Prostate gland (tissue), 2 donors: ENCODE measurements around the gene LGALS9. TPM values are rescaled to one million over a fixed set of nuclear protein-coding genes. Genes with fewer than 3 reads are reported as not detected.
"Not testable (repeated sequence)": the region's sequence is repeated elsewhere in the genome, so short reads cannot be mapped to it uniquely, and the experiment has no call there.

Source experiments
- DNase-seq: peaks from one replicate; pipeline ENCODE4 v3.0.0-alpha.2; 2019; ENCODE audit warnings: low spot score
- H3K27ac ChIP-seq, 2 donors: fragments of 200-600 bp; sonication (generic); 2 replicates each; pipeline ENCODE4 v1.5.1; 2017 to 2019
- H3K27me3 ChIP-seq: fragments of 200-600 bp; sonication (generic); replicated peaks from 2 replicates; pipeline ENCODE4 v1.5.1; 2019; ENCODE audit not compliant: insufficient read depth
- H3K36me3 ChIP-seq, 2 donors: fragments of 200-600 bp; sonication (generic); 1 replicate in 1 of 2; 2 replicates in 1 of 2; pipeline versions ENCODE4 v1.5.1 to v1.8.1; 2017 to 2019
- H3K4me1 ChIP-seq: fragments of 200-600 bp; sonication (generic); replicated peaks from 2 replicates; pipeline ENCODE4 v1.5.1; 2019
- H3K4me3 ChIP-seq, 2 donors: fragments of 200-600 bp; sonication (generic); 2 replicates each; pipeline ENCODE4 v1.5.1; 2017 to 2019
- H3K9me3 ChIP-seq: fragments of 200-600 bp; sonication (generic); 2 replicates; pipeline ENCODE4 v1.5.1; 2017
- POLR2A ChIP-seq: fragments of 450-650 bp; IDR thresholded peaks from one replicate; pipeline ENCODE4 v1.6.1; 2016; ENCODE audit warnings: antibody characterized with exemption, mild to moderate bottlenecking
- POLR2AphosphoS5 ChIP-seq: sonication (generic); formaldehyde crosslinking; IDR thresholded peaks from one replicate; pipeline ENCODE4 v1.6.1; 2017; ENCODE audit warnings: antibody characterized with exemption
- WGBS: methylation state at CpG from one replicate; pipeline ENCODE4 v1.1.5; 2018; 5-methylcytosine and 5-hydroxymethylcytosine counted together
- intact Hi-C: fragments of 100-400 bp; cut with DNase I; formaldehyde crosslinking; loops from one replicate; pipeline ENCODE4 v1.14.2; 2022
- small RNA-seq, 2 donors: library from RNA; depleted of rRNA; stranded (forward); fragments of <200 nt; gene quantifications; one replicate each; pipeline ENCODE3, GENCODE V24; 2016
- total RNA-seq, 2 donors: library from RNA; depleted of rRNA; stranded (reverse); fragments of >200 nt; gene quantifications; one replicate each; pipeline ENCODE4 v1.1.0, GENCODE V29; 2016
- TF ChIP-seq, protein P1 (sequence below), 4 experiments: fragments of 200-600 bp in 2 of 4; fragments of 450-650 bp in 2 of 4; sonication (generic) in 2 of 4; IDR thresholded peaks; 1 replicate in 3 of 4; 2 replicates in 1 of 4; pipeline ENCODE4 v1.5.1; 2016 to 2019; ENCODE audit warnings: antibody characterized with exemption in 4 of 4, mild to moderate bottlenecking in 2 of 4, moderate library complexity in 2 of 4

The LGALS9 gene
- total RNA-seq, 2 donors from 2014 or later: 7.2 to 16.7 TPM

DNA sequence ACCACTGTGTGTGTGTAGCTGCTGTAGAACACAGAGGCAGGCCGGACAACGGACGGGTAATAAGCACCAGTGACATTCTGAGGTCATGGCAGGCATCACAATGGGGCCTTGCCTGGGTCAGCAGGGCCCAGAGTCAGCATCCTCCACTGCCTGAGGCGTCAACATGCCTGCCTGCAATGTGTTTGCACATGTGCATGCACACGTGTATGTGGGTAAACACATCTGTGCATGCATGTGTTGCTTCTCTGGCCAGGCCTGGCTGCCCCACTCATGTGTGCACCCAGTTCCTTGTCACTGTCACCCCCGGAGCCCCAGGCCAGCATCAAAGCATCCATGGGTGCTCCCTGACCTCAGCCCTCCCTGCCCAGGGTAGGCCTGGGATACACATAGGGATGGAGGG, 43.3 kb downstream of the LGALS9 start:
- no peak overlapping the region for H3K27ac ChIP-seq
- TF ChIP-seq POLR2A (no peak), POLR2AphosphoS5 (no peak)
- TF ChIP-seq, protein P1, sequence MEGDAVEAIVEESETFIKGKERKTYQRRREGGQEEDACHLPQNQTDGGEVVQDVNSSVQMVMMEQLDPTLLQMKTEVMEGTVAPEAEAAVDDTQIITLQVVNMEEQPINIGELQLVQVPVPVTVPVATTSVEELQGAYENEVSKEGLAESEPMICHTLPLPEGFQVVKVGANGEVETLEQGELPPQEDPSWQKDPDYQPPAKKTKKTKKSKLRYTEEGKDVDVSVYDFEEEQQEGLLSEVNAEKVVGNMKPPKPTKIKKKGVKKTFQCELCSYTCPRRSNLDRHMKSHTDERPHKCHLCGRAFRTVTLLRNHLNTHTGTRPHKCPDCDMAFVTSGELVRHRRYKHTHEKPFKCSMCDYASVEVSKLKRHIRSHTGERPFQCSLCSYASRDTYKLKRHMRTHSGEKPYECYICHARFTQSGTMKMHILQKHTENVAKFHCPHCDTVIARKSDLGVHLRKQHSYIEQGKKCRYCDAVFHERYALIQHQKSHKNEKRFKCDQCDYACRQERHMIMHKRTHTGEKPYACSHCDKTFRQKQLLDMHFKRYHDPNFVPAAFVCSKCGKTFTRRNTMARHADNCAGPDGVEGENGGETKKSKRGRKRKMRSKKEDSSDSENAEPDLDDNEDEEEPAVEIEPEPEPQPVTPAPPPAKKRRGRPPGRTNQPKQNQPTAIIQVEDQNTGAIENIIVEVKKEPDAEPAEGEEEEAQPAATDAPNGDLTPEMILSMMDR (IDR thresholded peaks at IDR 0.05): no peak
- no peaks in the 10 kb centered on the region for H3K36me3 ChIP-seq
- no peaks in the 10 kb centered on the region for H3K9me3 ChIP-seq
- H3K4me1 ChIP-seq: no peaks in the 10 kb centered on the region
- DNase-seq: no peak
- H3K27me3 ChIP-seq: no peaks in the 10 kb centered on the region
- intact Hi-C loops: no loop called here
- 90% methylated on average over 6 of the region's 6 CpGs for WGBS
- no peak overlapping the region for H3K4me3 ChIP-seq

- no peaks in the 10 kb centered on the region for H3K4me1 ChIP-seq
- WGBS: 72% methylated on average over 2 of the region's 2 CpGs
- TF ChIP-seq, protein P1 (IDR thresholded peaks at IDR 0.05): no peak
- TF ChIP-seq POLR2A: no peak
- no peak for TF ChIP-seq POLR2AphosphoS5
- intact Hi-C loops: no loop called here
- no peak for DNase-seq
- H3K36me3 ChIP-seq: no peaks in the 10 kb centered on the region
- no peaks in the 10 kb centered on the region for H3K9me3 ChIP-seq
- no peak overlapping the region for H3K4me3 ChIP-seq
- H3K27me3 ChIP-seq: no peaks in the 10 kb centered on the region
- H3K27ac ChIP-seq: no peak overlapping the region
Observed at GRCh38 chr17:27677191-27677590, 46.2 kb downstream of the LGALS9 start.

GRCh38 chr17:27686322-27686721, 55.3 kb downstream of the LGALS9 start:
- H3K4me3 ChIP-seq, H3K9me3 ChIP-seq, H3K36me3 ChIP-seq, H3K27ac ChIP-seq, H3K27me3 ChIP-seq, H3K4me1 ChIP-seq, intact Hi-C loops, DNase-seq: not testable (repeated sequence)
- WGBS: 29% methylated on average over 3 of the region's 3 CpGs

GRCh38 chr17:27690882-27691281, 59.9 kb downstream of the LGALS9 start:
- TF ChIP-seq POLR2AphosphoS5 (no peak), POLR2A (no peak)
- TF ChIP-seq, protein P1 (IDR thresholded peaks at IDR 0.05): no peak
- intact Hi-C loops: no loop called here
- Histone ChIP-seq H3K9me3 (no peaks in the 10 kb centered on the region), H3K4me3 (no peak overlapping the region), H3K27me3 (no peaks in the 10 kb centered on the region), H3K27ac (no peak overlapping the region), H3K36me3 (no peaks in the 10 kb centered on the region), H3K4me1 (no peaks in the 10 kb centered on the region)
- WGBS: 92% methylated on average over 1 of the region's 1 CpG
- DNase-seq: no peak

DNA sequence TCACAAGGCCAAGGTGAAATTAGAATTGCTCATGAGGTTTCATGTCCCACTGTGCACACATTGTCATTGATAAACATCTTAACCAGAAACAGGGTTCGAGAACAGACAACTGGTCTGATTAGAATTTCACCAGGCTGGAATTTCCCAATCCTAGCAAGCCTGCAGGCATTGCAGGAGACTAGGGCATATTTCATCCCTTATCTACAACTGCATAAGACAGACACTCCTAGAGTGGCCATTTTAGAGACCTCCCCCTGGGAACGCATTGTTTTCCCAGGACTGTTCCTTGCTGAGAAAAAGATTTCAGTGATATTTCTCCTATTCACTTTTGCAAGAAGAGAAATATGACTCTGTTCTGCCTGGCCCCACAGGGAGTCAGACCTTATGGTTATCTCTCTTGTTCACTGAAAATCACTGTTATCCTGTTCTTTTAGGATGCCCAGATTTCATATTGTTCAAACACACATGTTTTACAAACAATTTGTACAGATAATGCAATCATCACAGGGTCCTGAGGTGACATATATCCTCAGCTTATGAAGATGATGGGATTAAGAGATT, 64.3 kb downstream of the LGALS9 start:
- H3K27ac ChIP-seq, H3K27me3 ChIP-seq, intact Hi-C loops, DNase-seq, H3K4me1 ChIP-seq, H3K36me3 ChIP-seq, H3K9me3 ChIP-seq, H3K4me3 ChIP-seq: not testable (repeated sequence)
- WGBS: 80% methylated on average over 2 of the region's 2 CpGs

Small RNAs within 50 kb of the gene (small RNA-seq; reads per million reads assigned to genes)
- gene AC015688.1 (0 reads per million in 2 donors), gene AC015688.2 (0 reads per million in 2 donors), gene AC015688.5 (0 reads per million in 2 donors), gene CPDP1 (0 reads per million in 2 donors)

Other genes starting within 250 kb of the LGALS9 start
- 10 to 100 TPM; 11.5 to 23.7 TPM for gene KSR1, start 174.7 kb upstream of the LGALS9 start, total RNA-seq
- 1 to 10 TPM in 1 of 2 donors, under 1 TPM in 1; 0.55 to 1.4 TPM for gene NOS2, start 169.3 kb downstream of the LGALS9 start, total RNA-seq